Measurements from ENCODE around the gene PHLPP1.

DNA sequence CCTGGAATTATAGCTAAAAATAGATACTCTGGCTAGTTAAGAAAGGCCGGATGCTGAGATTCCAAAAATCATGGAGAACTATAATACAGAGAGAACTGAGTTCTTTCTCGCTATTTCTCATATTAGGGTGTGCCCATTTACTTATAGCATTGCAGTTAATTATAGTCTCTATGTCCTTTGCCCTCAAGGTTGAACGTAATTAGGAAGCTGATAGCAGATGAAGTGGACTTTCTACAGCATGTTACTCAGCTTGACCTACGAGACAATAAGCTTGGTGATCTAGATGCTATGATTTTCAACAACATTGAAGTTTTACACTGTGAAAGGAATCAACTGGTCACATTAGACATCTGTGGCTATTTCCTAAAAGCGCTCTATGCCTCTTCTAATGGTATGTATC lies 187.4 kb downstream of the PHLPP1 start:
- TF ChIP-seq POLR2A (IDR thresholded peaks at IDR 0.05) = no peak
- TF ChIP-seq, protein P1, sequence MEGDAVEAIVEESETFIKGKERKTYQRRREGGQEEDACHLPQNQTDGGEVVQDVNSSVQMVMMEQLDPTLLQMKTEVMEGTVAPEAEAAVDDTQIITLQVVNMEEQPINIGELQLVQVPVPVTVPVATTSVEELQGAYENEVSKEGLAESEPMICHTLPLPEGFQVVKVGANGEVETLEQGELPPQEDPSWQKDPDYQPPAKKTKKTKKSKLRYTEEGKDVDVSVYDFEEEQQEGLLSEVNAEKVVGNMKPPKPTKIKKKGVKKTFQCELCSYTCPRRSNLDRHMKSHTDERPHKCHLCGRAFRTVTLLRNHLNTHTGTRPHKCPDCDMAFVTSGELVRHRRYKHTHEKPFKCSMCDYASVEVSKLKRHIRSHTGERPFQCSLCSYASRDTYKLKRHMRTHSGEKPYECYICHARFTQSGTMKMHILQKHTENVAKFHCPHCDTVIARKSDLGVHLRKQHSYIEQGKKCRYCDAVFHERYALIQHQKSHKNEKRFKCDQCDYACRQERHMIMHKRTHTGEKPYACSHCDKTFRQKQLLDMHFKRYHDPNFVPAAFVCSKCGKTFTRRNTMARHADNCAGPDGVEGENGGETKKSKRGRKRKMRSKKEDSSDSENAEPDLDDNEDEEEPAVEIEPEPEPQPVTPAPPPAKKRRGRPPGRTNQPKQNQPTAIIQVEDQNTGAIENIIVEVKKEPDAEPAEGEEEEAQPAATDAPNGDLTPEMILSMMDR (IDR thresholded peaks at IDR 0.05) = no peak
- TF ChIP-seq EP300 (IDR thresholded peaks at IDR 0.05) = no peak

Data from ovary (tissue), 3 donors.